SU-DHL-6 (cell line): ENCODE measurements around the gene PPIF.

Source experiments
- H2AFZ ChIP-seq: fragments of 200-600 bp; sonication (generic); 2 replicates; pipeline ENCODE4 v1.6.1; 2014; ENCODE audit warnings: low read depth, mild to moderate bottlenecking, moderate library complexity, mixed read lengths, antibody characterized with exemption, low read length; ENCODE audit not compliant: severe bottlenecking
- H3F3A ChIP-seq: fragments of 200-600 bp; shearing (Covaris generic); 2 replicates; pipeline ENCODE4 v1.6.0; 2016; ENCODE audit warnings: antibody characterized with exemption, mild to moderate bottlenecking; ENCODE audit not compliant: insufficient read depth
- H3K27ac ChIP-seq: fragments of 200-600 bp; sonication (generic); 2 replicates; pipeline ENCODE4 v1.5.1; 2016; ENCODE audit warnings: low read depth, mild to moderate bottlenecking, low read length, moderate library complexity, mixed read lengths
- H3K27me3 ChIP-seq: fragments of 200-600 bp; sonication (generic), shearing (Covaris generic); 2 replicates; pipeline ENCODE4 v1.6.0; 2014; ENCODE audit warnings: mild to moderate bottlenecking, low read length
- H3K36me3 ChIP-seq: fragments of 200-600 bp; sonication (generic); 2 replicates; pipeline ENCODE4 v1.6.1; 2014; ENCODE audit warnings: mild to moderate bottlenecking, low read length, mixed read lengths
- H3K4me2 ChIP-seq: fragments of 300-600, 200-600 bp; shearing (Covaris generic), sonication (generic); 2 replicates; pipeline ENCODE4 v1.6.0; 2014; ENCODE audit warnings: low read length, low read depth, mild to moderate bottlenecking; ENCODE audit not compliant: poor library complexity, severe bottlenecking
- H3K4me3 ChIP-seq: fragments of 200-600 bp; sonication (generic); 2 replicates; pipeline ENCODE4 v1.5.1; 2014; ENCODE audit warnings: antibody characterized with exemption, low read length, mild to moderate bottlenecking, mixed read lengths; ENCODE audit not compliant: insufficient read depth, poor library complexity, severe bottlenecking
- H3K79me2 ChIP-seq: fragments of 200-600 bp; sonication (generic); 2 replicates; pipeline ENCODE4 v1.6.1; 2014; ENCODE audit warnings: mild to moderate bottlenecking, low read length, moderate library complexity; ENCODE audit not compliant: insufficient read depth
- H3K9ac ChIP-seq: fragments of 200-600 bp; sonication (generic); 2 replicates; pipeline ENCODE4 v1.7.0; 2014; ENCODE audit warnings: mild to moderate bottlenecking, low read length
- H3K9me2 ChIP-seq: fragments of 200-600 bp; sonication (generic); replicated peaks from 2 replicates; pipeline ENCODE4 v1.6.1; 2014; ENCODE audit warnings: low read length; ENCODE audit not compliant: insufficient read depth
- H3K9me3 ChIP-seq: fragments of 200-600 bp; sonication (generic); 2 replicates; pipeline ENCODE4 v1.6.1; 2014; ENCODE audit warnings: low read length, mixed read lengths; ENCODE audit not compliant: insufficient read depth
- H4K20me1 ChIP-seq: fragments of 200-600 bp; sonication (generic); 2 replicates; pipeline ENCODE4 v1.6.1; 2014; ENCODE audit warnings: low read depth, mild to moderate bottlenecking, antibody characterized with exemption, low read length, moderate library complexity, mixed read lengths
- CTCF ChIP-seq: fragments of 200-600 bp; sonication (generic); IDR thresholded peaks from one replicate; pipeline ENCODE4 v1.5.1; 2017; ENCODE audit warnings: antibody characterized with exemption, mild to moderate bottlenecking, low read length, moderate library complexity; ENCODE audit not compliant: insufficient read depth, poor library complexity, severe bottlenecking
- EZH2phosphoT487 ChIP-seq: fragments of 200-600 bp; sonication (generic), shearing (Covaris generic); conservative IDR thresholded peaks from 2 replicates; pipeline ENCODE4 v1.6.1; 2018; ENCODE audit warnings: mild to moderate bottlenecking, antibody characterized with exemption, low read length, moderate library complexity, mixed read lengths

The PPIF gene

DNA sequence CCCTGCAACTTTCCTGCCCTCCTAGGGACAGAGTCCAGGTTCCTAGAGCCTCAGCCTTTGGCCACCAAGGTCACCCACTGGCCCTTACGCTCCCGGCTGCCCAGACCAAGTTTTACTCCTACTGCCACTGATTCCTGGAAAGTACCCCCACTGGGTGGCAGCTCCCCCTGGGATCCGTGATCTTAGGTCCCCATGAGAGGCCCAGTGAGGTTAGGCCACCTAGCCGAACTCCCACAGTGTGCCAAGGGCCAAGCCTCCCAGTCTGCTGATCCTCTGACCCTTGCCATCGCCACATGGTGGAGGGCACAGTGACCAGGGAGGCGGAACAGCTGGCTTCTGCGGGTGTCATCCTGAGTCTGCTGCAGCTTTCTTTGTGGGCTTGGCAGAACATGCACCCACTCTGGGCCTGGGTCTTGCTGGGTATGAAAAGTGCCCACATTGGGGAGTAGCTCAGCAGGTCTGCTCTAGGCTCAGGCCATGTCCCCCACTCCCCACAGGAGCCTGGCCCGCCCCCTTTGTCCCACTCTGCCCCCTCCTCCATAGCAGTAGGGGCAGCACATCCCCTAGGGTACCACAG is 40.5 kb upstream of the PPIF start:
- H3F3A ChIP-seq, result no peaks in the 10 kb centered on the region
- no peaks in the 10 kb centered on the region for H3K79me2 ChIP-seq
- no peaks in the 10 kb centered on the region for H3K9me3 ChIP-seq
- H4K20me1 ChIP-seq, result no peaks in the 10 kb centered on the region
- no peak overlapping the region for H3K27ac ChIP-seq
- no peak overlapping the region for H3K9ac ChIP-seq
- H3K36me3 ChIP-seq, result no peaks in the 10 kb centered on the region
- H2AFZ ChIP-seq, result no peak overlapping the region
- H3K27me3 ChIP-seq, result no peaks in the 10 kb centered on the region
- H3K4me2 ChIP-seq, result no peak overlapping the region
- H3K4me3 ChIP-seq, result no peak overlapping the region
- TF ChIP-seq EZH2phosphoT487, result no peak
- no peak for TF ChIP-seq CTCF
- H3K9me2 ChIP-seq, result no peaks in the 10 kb centered on the region

- TF ChIP-seq CTCF (no peak), EZH2phosphoT487 (no peak)
- no peaks in the 10 kb centered on the region for H4K20me1 ChIP-seq
- no peaks in the 10 kb centered on the region for H3K36me3 ChIP-seq
Measured at GRCh38 chr10:79308016-79308415, 39.3 kb upstream of the PPIF start.

DNA sequence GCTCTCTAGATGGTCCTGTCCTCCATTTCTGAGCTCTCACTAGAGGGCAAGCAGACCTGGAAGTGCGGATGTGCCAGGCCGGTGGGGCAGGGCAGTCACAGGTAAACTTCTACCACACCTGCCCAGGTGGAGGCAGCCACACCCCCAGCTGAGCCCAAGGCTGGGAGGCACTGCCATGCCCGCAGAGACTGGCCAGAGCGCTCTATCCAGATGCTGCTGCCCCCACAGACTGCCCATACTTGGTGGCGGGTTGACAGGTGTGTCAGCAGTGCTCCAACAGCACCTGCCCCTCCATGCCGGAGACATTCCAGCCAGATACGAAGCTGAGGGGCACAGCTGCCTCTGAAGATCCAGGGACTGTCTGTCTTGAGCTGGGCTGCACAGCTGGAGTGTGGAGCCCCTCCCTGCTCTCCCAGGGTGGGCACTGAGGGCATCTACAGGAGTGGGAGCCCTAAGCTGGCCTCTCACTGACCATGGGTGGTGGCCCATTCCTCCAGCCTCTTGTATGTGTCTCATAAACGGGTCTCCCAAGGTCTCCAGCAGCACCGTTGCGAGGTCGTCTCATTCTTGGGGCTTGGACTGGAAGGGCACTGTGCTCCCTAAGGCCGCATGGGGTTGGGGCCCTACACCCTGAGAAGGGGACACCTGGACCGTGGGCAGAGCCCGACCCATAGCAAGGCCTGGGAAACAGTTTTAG is 38.2 kb upstream of the PPIF start:
- H2AFZ ChIP-seq, result no peak overlapping the region
- no peaks in the 10 kb centered on the region for H3K36me3 ChIP-seq
- H3K9me2 ChIP-seq, result no peaks in the 10 kb centered on the region
- no peaks in the 10 kb centered on the region for H3K79me2 ChIP-seq
- H3K9ac ChIP-seq, result no peak overlapping the region
- no peaks in the 10 kb centered on the region for H3K27me3 ChIP-seq
- H3K4me2 ChIP-seq, result no peak overlapping the region
- no peaks in the 10 kb centered on the region for H4K20me1 ChIP-seq
- H3K27ac ChIP-seq, result no peak overlapping the region
- TF ChIP-seq EZH2phosphoT487, result no peak
- TF ChIP-seq CTCF, result no peak
- no peaks in the 10 kb centered on the region for H3F3A ChIP-seq
- H3K4me3 ChIP-seq, result no peak overlapping the region
- no peaks in the 10 kb centered on the region for H3K9me3 ChIP-seq

More at GRCh38 chr10:79308016-79308415, 39.3 kb upstream of the PPIF start:
- Histone ChIP-seq H3K27me3 (no peaks in the 10 kb centered on the region), H3K4me2 (no peak overlapping the region), H3K27ac (no peak overlapping the region), H2AFZ (no peak overlapping the region), H3K9ac (no peak overlapping the region), H3K79me2 (no peaks in the 10 kb centered on the region), H3K4me3 (no peak overlapping the region), H3F3A (no peaks in the 10 kb centered on the region), H3K9me3 (no peaks in the 10 kb centered on the region), H3K9me2 (no peaks in the 10 kb centered on the region)
